ENCODE data around the gene GOSR1. TPM values are rescaled to one million over a fixed set of nuclear protein-coding genes. Genes with fewer than 3 reads are reported as not detected.
"Not testable (repeated sequence)": the region's sequence is repeated elsewhere in the genome, so short reads cannot be mapped to it uniquely, and the experiment has no call there.

Gene GOSR1
- total RNA-seq, 1 experiment from 2014 or later, result 27.4 TPM

DNA sequence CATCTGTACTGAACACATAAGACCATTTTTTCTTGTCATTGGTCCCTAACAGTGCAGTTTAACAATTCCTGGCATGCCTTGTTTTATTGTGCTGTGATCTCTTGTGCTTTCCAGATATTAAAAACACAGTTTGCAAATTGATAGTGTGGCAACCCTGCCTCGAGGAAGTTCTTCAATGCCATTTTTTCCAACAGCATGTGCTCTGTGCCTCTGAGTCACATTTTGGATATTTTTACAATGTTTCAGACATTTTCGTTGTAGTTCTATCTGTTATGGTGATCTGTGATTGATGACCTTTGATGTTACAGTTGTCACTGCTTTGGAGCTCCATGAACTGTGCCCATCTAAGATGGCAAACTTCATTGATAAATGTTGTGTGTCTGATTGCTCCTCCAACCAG lies 66.2 kb downstream of the GOSR1 start:
- no peak for DNase-seq (ENCODE audit: low read depth)

DNA sequence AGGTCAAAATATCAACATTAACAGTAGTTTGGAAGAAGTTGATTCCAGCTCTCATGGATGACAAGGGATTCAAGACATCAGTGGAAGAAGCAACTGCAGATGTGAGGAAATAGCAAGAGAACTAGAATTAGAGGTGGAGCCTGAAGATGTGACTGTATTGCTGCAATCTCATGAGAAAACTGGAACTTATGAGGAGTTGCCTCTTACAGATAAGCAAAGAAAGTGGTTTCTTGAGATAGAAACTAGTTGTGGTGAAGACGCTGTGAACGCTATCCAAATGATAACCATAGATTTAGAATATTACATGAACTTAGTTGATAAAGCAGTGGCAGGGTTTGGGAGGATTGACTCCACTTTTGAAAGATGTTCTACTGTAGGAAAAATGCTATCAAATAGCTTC lies 67.8 kb downstream of the GOSR1 start:
- DNase-seq (ENCODE audit: low read depth), result no peak

DNA sequence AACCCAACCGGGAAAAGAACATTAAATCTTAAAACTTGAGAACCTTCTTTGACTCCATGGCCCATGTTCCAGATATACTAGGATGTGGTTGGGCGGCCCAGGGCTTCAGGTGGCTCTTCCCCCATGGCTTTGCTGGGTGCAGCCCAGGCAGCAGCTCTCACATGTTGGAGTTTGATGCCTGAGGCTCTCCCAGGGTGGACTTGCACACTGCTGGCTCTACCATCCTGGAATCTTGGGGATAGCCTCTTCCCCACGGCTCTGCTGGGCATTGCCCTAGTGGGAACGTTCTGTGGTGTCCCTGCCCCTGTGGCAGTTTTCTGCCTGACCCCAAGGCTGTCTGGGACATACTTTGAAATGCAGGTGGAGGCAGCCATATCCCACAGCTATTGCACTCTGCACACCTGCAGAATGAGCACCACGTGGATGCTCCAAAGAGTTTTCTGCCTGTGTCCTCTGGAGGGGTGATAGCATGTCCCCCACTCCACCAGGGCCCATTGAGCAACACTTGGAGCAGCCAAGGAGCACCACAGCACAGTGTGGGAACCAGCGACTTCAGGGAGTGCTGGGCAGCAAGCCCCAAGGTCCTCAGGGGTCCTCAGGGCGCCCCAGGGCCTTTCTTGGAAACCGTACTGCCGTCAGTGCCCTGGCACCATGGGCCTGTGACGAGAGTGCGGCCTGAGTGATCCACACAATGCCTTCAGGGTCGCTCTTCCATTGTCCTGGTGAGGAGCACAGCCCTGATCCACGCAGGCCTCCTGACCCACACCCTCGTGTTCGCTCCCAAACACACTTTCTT lies 70.8 kb downstream of the GOSR1 start:
- no peak for DNase-seq (ENCODE audit: low read depth)

GRCh38 chr17:30549181-30549580 lies 72.0 kb downstream of the GOSR1 start:
- not testable (repeated sequence) for DNase-seq (ENCODE audit: low read depth)

GRCh38 chr17:30549864-30550511 lies 72.8 kb downstream of the GOSR1 start:
- peak; percentile 31 for DNase-seq (ENCODE audit: low read depth)

DNA sequence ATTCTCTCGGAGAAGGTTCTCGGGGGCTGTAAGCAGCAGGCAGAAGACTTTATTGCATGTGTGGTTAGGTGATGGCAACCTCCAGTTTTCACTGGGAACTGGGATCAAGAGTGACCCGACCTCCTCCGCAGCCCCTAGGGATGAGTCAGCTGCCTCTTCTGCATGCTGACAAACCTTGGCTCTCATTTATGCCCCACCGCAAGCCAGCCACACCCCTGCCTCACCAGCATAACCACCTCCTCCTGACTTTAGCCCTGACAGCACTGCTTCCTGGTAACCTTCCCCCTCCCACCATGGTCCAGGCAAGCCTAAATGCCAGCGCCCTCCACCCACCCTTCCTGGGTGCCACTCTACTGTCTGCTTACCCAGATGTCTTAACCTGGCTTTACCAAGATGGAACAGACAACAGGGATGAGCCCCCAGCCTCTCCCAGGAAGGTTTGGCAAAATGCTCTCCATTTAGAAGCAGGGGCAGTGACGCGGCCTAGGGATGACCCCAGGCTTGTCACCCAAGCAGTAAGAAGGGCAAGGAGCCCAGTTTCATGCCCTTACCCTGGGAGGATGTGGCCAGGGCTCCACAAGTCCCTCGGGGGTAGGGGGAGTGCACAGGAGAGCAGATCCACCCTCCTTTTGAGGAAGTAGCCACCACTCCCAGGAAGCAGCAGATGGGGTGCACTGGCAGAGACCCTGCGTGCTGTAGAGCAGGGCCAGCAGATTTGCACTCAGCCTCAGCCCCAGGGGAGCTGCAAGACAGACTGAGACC lies 73.5 kb downstream of the GOSR1 start:
- peak; percentile 94 for DNase-seq (ENCODE audit: low read depth)

- DNase-seq (ENCODE audit: low read depth), result not testable (repeated sequence)
Observed at GRCh38 chr17:30551274-30551995, 74.2 kb downstream of the GOSR1 start.

- DNase-seq (ENCODE audit: low read depth), result no peak
Observed at GRCh38 chr17:30551996-30552339, 74.8 kb downstream of the GOSR1 start.

- no peak for DNase-seq (ENCODE audit: low read depth)
Observed at GRCh38 chr17:30552994-30553566, 75.9 kb downstream of the GOSR1 start.

DNA sequence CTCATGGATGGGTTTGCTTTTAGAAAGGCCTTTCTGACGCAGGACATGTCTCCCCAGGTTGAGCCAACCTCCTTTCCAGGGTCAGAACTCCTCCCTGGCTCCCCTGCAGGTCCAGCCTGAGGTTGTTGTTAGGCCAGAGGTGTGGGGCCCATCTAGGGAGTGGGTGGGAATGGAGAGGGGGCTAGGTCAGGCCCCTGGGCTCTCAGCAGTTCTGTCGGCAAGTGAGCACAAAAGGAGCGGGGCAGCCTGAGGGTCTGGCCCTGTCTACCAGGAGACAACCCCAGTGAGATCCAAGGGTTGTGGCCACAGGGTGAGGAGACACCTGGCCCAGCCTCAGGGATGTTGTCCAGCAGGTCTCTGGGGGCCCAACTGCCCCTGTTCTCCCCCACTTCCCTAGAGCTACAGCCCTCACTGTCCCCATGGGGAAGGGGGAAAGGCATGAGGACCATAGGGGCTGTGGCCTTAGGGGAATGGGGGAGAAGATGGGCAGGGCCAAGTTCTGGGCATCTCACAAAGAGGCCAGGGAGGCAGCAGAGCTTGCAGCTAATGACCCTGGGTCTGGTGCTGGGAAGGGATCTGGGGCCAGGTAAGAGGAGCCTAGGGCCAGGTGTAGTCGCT lies 76.7 kb downstream of the GOSR1 start:
- DNase-seq (ENCODE audit: low read depth), result not testable (repeated sequence)

DNA sequence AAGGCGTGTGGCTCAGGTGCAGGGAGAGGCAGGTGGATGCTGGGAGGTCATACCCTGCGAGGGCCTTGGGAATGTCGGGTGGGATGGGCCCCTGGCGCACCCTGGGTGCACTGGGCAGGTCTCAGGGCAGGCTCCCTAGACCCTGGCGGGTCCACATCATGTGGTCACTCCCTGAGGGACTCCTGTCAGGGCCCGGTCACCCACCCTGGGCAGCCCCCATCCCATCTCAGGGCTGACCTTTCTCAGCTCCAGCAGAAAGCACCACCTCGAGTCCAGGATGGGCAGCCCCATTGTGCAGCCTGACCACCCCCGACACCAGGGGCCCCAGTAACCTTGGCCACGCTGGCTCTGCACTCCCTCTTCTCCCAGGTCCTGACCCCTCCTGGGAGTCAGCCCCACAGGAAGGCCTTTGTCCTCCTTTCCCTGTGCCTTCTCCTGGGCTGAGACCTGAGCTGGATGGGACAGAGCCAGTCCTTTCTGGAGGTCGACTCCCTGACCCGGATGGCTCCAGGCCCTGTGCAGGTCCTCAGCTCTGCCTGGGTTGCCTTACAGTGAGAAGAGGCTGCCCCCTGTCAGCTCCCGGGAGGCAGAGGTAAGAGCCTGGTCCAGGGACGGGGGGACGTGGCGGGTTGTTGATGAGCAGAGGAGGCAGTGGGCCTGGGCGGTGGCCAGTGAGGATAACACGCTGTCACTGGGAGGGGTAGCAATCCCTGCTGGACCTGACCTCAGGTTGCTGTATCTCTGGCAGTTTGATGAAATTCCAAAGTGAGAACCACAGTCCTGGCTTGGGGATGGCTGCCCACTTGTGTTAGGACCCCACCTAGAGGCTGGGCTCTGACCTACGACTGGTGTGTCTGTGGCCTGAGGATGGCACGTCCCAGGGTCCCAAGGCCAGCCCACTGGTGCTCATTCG lies 77.9 kb downstream of the GOSR1 start:
- peak; percentile 31 for DNase-seq (ENCODE audit: low read depth)

DNA sequence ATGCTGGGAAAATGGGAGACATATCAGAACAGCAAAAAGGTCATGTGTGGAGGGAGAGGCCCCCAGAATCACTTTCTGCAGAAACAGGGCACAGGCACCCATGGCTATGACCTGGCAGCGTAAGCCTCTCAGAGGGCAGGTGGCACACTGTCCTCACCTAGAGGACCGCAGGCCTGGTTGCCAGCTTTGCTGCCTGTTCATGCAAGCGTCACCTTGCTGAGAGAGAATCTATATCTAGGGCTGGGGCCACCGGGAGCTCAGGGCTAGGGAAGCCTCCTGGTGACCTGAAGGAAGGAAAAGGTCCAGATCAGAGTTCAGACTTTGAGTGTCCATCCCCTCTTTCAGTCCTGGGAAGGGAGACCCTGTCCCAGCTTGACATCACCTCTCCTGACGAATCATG lies 78.7 kb downstream of the GOSR1 start:
- DNase-seq (ENCODE audit: low read depth), result no peak

GRCh38 chr17:30556374-30557332 lies 79.4 kb downstream of the GOSR1 start:
- no peak for DNase-seq (ENCODE audit: low read depth)

DNA sequence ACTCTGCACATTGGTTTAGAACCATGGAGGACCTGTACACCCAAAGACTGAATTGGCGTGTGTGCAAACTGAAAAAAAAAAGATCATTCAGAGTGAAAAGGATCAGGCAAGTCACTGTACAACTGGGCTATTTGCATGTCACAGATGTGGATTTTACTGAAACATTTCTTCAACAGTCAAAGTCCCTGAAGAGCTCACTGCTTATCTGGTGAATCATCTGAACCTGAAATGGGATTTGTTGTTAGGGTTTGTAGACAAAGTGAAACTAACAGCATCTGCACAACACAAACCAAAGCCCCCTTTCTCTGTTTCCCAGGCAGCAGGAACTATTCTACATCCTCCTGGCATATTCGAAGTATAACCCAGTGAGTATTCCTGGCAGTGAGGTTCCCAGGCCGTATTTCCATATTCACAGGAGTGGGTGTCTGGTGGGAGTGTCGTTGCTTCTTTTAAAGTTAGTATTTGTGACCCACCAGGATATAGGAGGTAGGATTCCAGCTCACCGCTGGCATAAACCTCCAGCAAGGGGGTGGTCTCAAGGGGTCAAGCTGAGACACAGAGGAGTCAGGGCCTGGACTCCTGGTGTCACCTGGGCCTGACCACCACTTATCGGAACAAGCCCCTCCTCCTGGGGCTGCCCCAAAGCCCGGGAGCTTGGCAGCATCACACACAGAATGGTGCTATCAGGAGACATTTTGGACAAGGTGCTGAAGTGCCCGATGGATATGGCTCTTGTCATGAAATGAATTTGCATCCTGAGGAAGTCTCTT lies 80.9 kb downstream of the GOSR1 start:
- DNase-seq (ENCODE audit: low read depth), result peak; percentile 15

DNA sequence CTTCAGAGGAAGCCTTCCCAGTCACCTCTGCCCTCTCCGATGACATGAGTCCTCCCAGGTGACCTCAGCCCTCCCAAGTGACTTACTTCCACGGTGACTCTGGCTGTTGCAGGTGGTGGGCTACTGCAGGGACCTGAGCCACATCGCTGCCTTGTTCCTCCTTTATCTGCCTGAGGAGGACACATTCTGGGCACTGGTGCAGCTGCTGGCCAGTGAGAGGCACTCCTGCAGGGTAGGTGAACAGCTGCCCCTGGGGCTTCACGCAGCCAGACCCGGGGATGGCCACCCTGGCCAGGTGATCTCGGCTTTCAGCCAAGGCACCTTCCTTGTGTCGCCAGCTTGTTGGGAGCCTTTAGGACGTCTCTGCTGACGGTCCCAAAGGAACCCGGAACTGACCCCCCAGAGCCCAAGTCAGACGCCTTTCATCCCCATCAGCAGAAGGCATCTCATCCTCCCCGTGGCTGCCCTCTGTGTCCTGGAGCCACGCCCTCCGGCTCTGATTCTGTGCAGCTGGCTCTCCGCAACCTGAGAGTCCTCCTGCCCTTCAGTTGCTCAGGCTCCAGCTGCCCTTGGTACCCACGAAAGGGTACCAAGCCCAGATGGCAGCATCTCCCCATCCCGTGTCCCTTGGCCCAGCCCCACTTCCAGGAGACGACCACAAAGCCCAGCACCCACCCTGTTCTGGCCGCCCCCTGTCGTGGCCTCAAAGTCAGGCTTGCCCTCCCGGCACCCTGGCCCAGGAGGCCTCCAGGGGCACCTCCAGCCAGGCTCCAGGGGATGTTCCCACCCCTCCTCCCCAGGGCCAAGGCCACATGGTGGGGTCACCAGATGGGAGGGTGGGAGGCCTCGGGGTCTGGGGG lies 81.7 kb downstream of the GOSR1 start:
- DNase-seq (ENCODE audit: low read depth), result no peak

GRCh38 chr17:30559656-30560055 lies 82.4 kb downstream of the GOSR1 start:
- no peak for DNase-seq (ENCODE audit: low read depth)

All from HT1080 (cell line).